ENCODE measurements around the gene MGLL.

GRCh38 chr3:127692501-127693335 is 129.6 kb downstream of the MGLL start:
- TF ChIP-seq CTCF (IDR thresholded peaks at IDR 0.05; ENCODE audit: insufficient read depth, low read depth, low read length): no peak
- TF ChIP-seq EZH2 (IDR thresholded peaks at IDR 0.05; ENCODE audit: insufficient read depth, low read length): no peak
